Fibroblast of skin of abdomen (primary cell): ENCODE data around the gene OR6S1.
A peak's percentile ranks its signal among the peaks of the same experiment; 100 is the strongest.
"Not testable (repeated sequence)": the region's sequence is repeated elsewhere in the genome, so short reads cannot be mapped to it uniquely, and the experiment has no call there.

Experiments
- DNase-seq: peaks from one replicate; pipeline ENCODE4 v3.0.0-alpha.2; 2013

OR6S1 gene

DNA sequence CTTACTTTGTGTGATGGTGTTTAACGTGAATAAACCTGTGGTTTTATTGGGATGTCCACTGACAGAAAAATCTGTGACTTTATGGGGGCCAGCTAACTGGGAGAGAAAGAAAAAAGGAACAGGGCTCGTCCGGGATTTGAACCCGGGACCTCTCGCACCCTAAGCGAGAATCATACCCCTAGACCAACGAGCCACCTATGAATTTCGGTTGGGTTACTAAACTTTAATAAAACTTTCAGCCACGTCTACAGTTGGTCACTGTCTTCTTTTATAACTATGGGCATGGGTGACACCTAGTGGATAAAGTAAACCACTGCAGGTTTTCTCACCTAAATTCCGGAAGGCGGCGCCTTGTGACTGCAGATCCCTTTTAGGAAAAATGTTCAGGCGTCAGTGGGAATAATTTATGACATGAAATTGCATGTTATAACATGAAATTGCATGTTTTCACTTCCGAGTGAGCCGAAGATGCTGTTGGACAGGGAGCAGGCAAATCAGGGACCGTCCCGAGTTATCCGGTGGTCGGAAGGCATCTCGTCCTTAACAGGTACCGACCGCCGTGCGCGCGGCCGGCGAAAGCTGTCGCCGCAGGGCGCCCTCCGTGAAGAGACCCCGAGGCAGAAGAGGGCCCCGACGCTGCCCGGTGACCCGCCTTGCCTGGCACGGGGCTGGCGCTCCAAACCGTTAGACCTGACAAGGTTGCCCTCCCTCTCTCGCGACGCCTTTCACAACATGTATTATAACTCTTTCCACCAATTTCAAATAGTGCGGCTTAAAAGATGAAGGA, 32.1 kb downstream of the OR6S1 start:
- peak; percentile 84 for DNase-seq

- DNase-seq, result no peak
Observed at GRCh38 chr14:20608383-20609110, 32.9 kb downstream of the OR6S1 start.

- no peak for DNase-seq
Observed at GRCh38 chr14:20607617-20608016, 33.9 kb downstream of the OR6S1 start.

- no peak for DNase-seq
Observed at GRCh38 chr14:20606902-20607242, 34.6 kb downstream of the OR6S1 start.

DNA sequence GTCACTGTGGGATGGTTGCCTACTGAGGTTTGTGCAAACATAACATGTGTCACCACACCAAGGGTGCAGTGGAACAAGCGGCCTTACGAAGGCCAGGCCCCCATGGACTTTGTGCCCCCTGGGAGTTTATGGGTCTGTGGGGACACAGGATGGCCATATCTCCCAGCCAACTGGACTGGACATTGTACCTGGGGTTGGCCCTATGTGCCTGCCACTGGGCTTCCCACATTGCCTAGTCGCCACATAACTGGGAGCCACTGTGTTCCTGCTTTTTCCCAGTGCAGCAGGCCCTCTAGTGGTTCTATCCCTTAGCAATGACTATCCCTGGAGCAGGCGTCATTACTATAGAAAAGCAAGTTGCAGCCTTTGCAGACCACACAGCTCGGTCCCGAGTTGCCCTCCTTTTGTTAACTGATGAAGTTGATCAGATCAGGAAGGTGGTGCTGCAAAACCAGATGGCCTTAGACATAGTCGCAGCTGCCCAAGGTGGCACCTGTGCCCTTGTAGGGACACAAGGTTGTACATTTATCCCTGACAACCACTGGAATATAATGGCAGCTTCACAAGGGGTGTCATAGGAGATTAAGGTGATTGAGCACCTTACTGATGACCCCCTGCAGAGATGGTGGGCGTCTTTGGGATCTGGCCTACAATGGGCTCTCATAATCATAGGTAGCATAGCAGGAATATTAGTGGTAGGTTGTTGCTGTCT, 35.1 kb downstream of the OR6S1 start:
- DNase-seq, result no peak

DNA sequence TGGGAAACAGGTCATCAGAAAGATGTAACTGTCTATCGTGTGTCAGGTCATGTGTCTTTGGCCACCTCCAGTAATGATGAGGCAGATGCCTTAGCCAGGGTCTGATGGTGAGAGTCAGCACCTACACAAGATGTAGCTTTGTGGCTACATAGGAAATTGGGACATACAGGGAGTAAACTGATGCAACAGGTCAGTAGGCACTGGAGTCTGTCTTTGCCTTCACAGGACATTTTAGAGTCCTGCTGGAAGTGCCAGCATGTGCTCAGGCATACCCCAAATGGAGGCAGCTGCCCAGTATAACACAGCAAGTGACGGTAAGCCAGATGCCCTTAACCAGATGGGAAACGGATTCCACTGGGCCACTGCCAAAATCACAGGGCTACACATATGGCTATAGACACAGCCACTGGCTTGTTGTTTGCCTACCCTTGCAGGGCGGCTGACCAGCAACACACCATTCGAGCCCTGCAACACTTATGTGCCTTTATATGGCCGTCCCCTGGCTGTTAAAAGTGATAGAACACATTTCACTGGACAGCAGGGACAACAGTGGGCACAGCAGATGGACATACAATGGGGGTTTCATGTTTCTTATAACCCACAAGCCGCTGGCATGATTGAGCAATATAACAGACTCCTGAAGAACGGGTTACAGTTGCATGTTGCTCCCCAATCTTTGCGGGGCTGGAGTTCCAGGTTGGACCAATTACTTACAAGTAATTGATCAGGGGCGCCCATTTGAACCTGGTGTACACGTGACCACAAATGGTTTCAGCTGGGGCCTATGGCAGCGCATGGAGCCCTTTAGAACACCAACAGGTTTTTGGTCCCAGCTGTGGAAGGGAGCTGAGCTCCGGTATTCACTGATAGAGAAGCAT, 37.4 kb downstream of the OR6S1 start:
- DNase-seq, result no peak

- no peak for DNase-seq
Observed at GRCh38 chr14:20602583-20602982, 38.9 kb downstream of the OR6S1 start.

DNA sequence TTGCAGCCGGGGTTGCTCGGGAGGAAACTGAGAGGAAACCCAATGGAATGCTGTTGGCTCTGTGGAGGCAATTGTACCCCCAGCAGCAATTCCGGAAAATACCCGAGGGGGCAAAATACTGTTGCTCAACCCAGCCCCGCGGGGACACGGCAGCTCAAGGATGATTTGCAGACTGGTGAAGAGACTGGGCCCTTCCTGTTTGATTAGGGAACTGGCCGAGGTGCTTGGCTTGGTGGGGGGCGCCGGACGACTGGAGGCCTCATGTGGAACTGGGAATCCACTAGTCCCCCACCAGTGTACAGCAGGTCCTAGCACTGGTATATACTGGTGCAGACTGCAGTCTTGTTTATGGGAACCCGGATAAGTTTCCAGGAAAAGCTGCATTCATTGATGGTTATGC, 40.0 kb downstream of the OR6S1 start:
- no peak for DNase-seq

DNA sequence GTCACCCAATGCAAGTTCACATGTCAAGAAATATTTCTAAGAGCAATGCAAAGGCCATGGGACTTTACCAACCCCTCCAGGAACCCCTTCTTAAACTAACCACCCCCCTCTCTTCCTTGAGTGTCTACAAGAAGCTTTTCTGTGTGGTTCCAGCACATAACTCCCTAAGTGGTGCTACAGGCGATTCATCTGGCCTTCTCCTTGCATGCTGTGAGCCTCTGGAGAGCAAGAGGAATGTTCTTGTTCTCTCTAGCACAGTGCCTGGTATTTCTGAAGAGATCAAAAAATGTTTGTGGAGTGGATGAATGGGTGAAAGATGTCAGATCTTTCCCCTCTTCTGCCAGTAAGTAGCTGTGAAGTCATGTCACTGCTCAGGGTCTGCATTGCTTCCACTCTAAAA, 44.4 kb downstream of the OR6S1 start:
- DNase-seq, result no peak

- DNase-seq, result not testable (repeated sequence)
Observed at GRCh38 chr14:20595726-20596125, 45.8 kb downstream of the OR6S1 start.

- DNase-seq, result no peak
Observed at GRCh38 chr14:20592574-20592973, 48.9 kb downstream of the OR6S1 start.

DNA sequence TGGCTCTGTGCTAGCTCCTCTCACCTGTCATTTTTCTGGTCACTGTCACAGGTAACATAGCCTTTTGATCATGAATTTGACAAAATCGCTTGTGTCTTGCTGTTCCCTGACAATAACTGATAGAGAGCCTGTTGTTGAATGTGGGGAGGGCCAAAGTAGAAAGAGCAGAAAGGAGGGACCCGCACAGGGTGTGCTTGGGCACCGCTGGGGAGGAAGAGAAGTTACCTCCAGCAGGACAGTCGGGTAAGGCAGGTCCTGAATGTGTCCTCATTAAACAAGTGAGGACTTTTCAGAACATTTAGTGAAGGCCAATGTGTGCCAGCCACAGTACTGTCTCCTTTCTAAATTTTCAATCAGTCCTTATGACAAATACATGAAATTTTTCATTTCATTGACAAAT, 50.3 kb downstream of the OR6S1 start, which contains the start of gene RNASE12:
TSS of gene RNASE12 (minus strand) at position 142 of the 400 bp plus-strand sequence. CDS start 653 bp downstream, outside the sequence.
- no peak for DNase-seq
